Caco-2 (cell line): ENCODE results near the gene NUMA1. TPM values are rescaled to one million over a fixed set of nuclear protein-coding genes. Genes with fewer than 3 reads are reported as not detected.

Experiments used
- BruUV-seq: library from RNA; stranded (reverse); fragments of 400-500 nt; replicated peaks from 2 replicates; lab custom pipeline; 2021; lab: Mats Ljungman, UMichigan
- CTCF ChIA-PET: fragments of 300-600 bp; sonication (Branson Sonifier 250); formaldehyde crosslinking; loops from one replicate; lab custom pipeline; 2022; ENCODE audit warnings: antibody characterized with exemption; lab: Charles Lee
- POLR2A ChIA-PET: fragments of 300-600 bp; sonication (Branson Sonifier 250); formaldehyde crosslinking; loops from one replicate; lab custom pipeline; 2022; ENCODE audit warnings: antibody characterized with exemption; lab: Charles Lee
- DNase-seq, 2 experiments: peaks; one replicate each; pipeline versions ENCODE4 v3.0.0 to v3.0.0-alpha.2; 2020 to 2022
- H3K27me3 ChIP-seq: replicated peaks from 2 replicates; pipeline ENCODE4 v1.6.0; 2011; ENCODE audit warnings: low read length; ENCODE audit not compliant: control insufficient read depth, insufficient read depth
- H3K36me3 ChIP-seq: 2 replicates; pipeline ENCODE4 v1.5.1; 2011; ENCODE audit warnings: low read length; ENCODE audit not compliant: control insufficient read depth, insufficient read depth
- H3K4me1 ChIP-seq: fragments of 250-450 bp; sonication (Bioruptor Pico); 2 replicates; pipeline ENCODE4 v1.5.1; 2020; ENCODE audit warnings: mild to moderate bottlenecking
- H3K4me3 ChIP-seq: 2 replicates; pipeline ENCODE4 v1.5.1; 2011; ENCODE audit warnings: low read depth, mild to moderate bottlenecking, control low read depth, low read length
- H3K9me3 ChIP-seq: fragments of 250-450 bp; sonication (Bioruptor Pico); 2 replicates; pipeline ENCODE4 v1.5.1; 2020; ENCODE audit warnings: mild to moderate bottlenecking, moderate library complexity
- H3K27ac Mint-ChIP-seq: one replicate; pipeline ENCODE4 v1.8.0; 2022; ENCODE audit warnings: mixed read lengths; ENCODE audit not compliant: unreplicated experiment
- H3K27me3 Mint-ChIP-seq: one replicate; pipeline ENCODE4 v1.8.0; 2022; ENCODE audit warnings: mixed read lengths; ENCODE audit not compliant: insufficient read depth, unreplicated experiment
- H3K36me3 Mint-ChIP-seq: one replicate; pipeline ENCODE4 v1.8.0; 2022; ENCODE audit warnings: mild to moderate bottlenecking, mixed read lengths; ENCODE audit not compliant: insufficient read depth, unreplicated experiment
- H3K4me1 Mint-ChIP-seq: one replicate; pipeline ENCODE4 v1.8.0; 2022; ENCODE audit warnings: low read depth, mixed read lengths; ENCODE audit not compliant: unreplicated experiment
- H3K4me3 Mint-ChIP-seq: one replicate; pipeline ENCODE4 v1.8.0; 2022; ENCODE audit warnings: mild to moderate bottlenecking, moderate library complexity, mixed read lengths; ENCODE audit not compliant: unreplicated experiment
- H3K9me3 Mint-ChIP-seq: one replicate; pipeline ENCODE4 v1.8.0; 2022; ENCODE audit warnings: mixed read lengths; ENCODE audit not compliant: unreplicated experiment
- intact Hi-C: fragments of 100-400 bp; cut with micrococcal nuclease; formaldehyde crosslinking; loops from one replicate; pipeline ENCODE4 v1.10.0; 2022; ENCODE audit not compliant: unreplicated experiment
- total RNA-seq: library from RNA; stranded (reverse); gene quantifications from 2 replicates; pipeline ENCODE4 v1.2.3, GENCODE V29; 2022
- TF ChIP-seq, protein P1 (sequence below), 2 experiments: fragments of 200-600 bp in 1 of 2; IDR thresholded peaks; 1 replicate in 1 of 2; 2 replicates in 1 of 2; pipeline versions ENCODE4 v1.5.1 to v1.8.0; 2011 to 2022; ENCODE audit warnings: antibody characterized with exemption in 1 of 2, control low read depth in 1 of 2, inconsistent platforms in 1 of 2, low read depth in 1 of 2, low read length in 1 of 2, mild to moderate bottlenecking in 1 of 2, moderate library complexity in 1 of 2; ENCODE audit not compliant: insufficient read depth in 1 of 2, severe bottlenecking in 1 of 2, unreplicated experiment in 1 of 2

Gene NUMA1
- total RNA-seq, 1 experiment from 2014 or later, result 190 TPM

DNA sequence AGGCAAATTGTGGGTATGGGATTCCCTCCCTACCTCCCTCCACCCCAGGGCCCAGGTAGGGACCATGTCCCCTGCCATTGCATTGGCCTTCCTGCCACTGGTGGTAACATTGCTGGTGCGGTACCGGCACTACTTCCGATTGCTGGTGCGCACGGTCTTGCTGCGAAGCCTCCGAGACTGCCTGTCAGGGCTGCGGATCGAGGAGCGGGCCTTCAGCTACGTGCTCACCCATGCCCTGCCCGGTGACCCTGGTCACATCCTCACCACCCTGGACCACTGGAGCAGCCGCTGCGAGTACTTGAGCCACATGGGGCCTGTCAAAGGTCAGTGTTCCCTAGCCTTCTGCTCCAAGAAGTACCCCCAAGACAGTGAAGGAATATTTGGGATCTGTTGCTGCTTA lies 25.5 kb upstream of the NUMA1 start, which contains the start of gene TOMT:
TOMT (plus strand) TSS at position 37 of the 400 bp plus-strand sequence; CDS start at position 65, 28 bp downstream.
- CTCF ChIA-PET, result interaction anchor here (1.0 kb wide), 1 partner anchor 14 kb away, joined by 3 read pairs; no protein-coding TSS in a partner anchor
- H3K27ac Mint-ChIP-seq, result no peak within 1 kb of the TSS
- POLR2A ChIA-PET, result no interaction called here

DNA sequence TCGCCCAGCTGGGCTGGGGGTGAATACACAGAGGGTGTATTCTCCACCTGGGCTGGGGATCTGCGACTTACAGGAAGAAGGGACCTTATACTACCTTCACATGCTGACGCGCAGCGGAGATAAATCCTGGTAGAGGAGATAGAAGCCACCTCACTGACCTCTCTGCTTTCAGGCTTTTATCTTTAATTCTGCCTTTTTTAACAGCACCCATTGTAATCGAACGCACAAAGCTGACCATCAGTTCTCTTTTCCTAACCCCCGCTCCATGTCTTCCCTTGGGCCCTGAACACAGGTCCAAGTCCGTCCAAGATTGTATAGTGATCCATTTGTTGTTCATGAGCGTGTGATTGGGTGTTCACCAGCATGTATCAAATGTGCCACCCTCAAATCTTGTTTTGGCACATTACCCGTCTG lies 23.4 kb upstream of the NUMA1 start:
- Mint-ChIP-seq H3K9me3 (no peaks in the 10 kb centered on the region), H3K27ac (peak overlapping the region; percentile 98), H3K4me1 (peaks cover 26% of the 10 kb centered on the region), H3K27me3 (no peaks in the 10 kb centered on the region), H3K36me3 (peaks cover 42% of the 10 kb centered on the region), H3K4me3 (peak overlapping the region; percentile 97)
- CTCF ChIA-PET, result no interaction called here
- peak in 1 of 2 experiments; percentile 35 for DNase-seq
- peaks cover 18% of the 10 kb centered on the region for H3K4me1 ChIP-seq
- TF ChIP-seq, protein P1, sequence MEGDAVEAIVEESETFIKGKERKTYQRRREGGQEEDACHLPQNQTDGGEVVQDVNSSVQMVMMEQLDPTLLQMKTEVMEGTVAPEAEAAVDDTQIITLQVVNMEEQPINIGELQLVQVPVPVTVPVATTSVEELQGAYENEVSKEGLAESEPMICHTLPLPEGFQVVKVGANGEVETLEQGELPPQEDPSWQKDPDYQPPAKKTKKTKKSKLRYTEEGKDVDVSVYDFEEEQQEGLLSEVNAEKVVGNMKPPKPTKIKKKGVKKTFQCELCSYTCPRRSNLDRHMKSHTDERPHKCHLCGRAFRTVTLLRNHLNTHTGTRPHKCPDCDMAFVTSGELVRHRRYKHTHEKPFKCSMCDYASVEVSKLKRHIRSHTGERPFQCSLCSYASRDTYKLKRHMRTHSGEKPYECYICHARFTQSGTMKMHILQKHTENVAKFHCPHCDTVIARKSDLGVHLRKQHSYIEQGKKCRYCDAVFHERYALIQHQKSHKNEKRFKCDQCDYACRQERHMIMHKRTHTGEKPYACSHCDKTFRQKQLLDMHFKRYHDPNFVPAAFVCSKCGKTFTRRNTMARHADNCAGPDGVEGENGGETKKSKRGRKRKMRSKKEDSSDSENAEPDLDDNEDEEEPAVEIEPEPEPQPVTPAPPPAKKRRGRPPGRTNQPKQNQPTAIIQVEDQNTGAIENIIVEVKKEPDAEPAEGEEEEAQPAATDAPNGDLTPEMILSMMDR (IDR thresholded peaks at IDR 0.05; ENCODE audit: insufficient read depth in 1 of 2, low read depth in 1 of 2, low read length in 1 of 2, severe bottlenecking in 1 of 2, unreplicated experiment in 1 of 2), result no peak
- H3K36me3 ChIP-seq, result peaks cover 5% of the 10 kb centered on the region; the same call in 1 of the 2 replicates
- peak overlapping the region; percentile 19 for H3K4me3 ChIP-seq
- no peaks in the 10 kb centered on the region for H3K27me3 ChIP-seq
- intact Hi-C loops, result loop anchor here (1.0 to 2.0 kb wide), 5 partner anchors 9 to 311 kb away; partner anchors contain the start of genes ANAPC15, LRRC51 and NUMA1
- no peaks in the 10 kb centered on the region for H3K9me3 ChIP-seq
- BruUV-seq, result TSS peak; percentile 97
- POLR2A ChIA-PET, result interaction anchor here (0.5 to 1.0 kb wide), 2 partner anchors 9 to 119 kb away, joined by 3 read pairs; partner anchors contain the start of gene ANAPC15

More for the DNA sequence above, 25.5 kb upstream of the NUMA1 start, which contains the start of gene TOMT:
- H3K4me3 Mint-ChIP-seq, result no peak within 1 kb of the TSS
- TF ChIP-seq, protein P1 (IDR thresholded peaks at IDR 0.05; ENCODE audit: insufficient read depth in 1 of 2, low read depth in 1 of 2, low read length in 1 of 2, severe bottlenecking in 1 of 2, unreplicated experiment in 1 of 2), result no peak
- H3K4me1 ChIP-seq, result peaks cover 18% of the 10 kb centered on the region
- H3K9me3 Mint-ChIP-seq, result no peaks in the 10 kb centered on the region
- peak in 1 of 2 experiments; percentile 40 for DNase-seq
- H3K9me3 ChIP-seq, result no peaks in the 10 kb centered on the region
- intact Hi-C loops, result no loop called here
- H3K36me3 ChIP-seq, result peaks cover 7% of the 10 kb centered on the region
- no peaks in the 10 kb centered on the region for H3K27me3 ChIP-seq
- no peak within 1 kb of the TSS for H3K4me3 ChIP-seq
- peaks cover 33% of the 10 kb centered on the region for H3K36me3 Mint-ChIP-seq
- peaks cover 20% of the 10 kb centered on the region for H3K4me1 Mint-ChIP-seq
- no TSS peak for BruUV-seq
- no peaks in the 10 kb centered on the region for H3K27me3 Mint-ChIP-seq

DNA sequence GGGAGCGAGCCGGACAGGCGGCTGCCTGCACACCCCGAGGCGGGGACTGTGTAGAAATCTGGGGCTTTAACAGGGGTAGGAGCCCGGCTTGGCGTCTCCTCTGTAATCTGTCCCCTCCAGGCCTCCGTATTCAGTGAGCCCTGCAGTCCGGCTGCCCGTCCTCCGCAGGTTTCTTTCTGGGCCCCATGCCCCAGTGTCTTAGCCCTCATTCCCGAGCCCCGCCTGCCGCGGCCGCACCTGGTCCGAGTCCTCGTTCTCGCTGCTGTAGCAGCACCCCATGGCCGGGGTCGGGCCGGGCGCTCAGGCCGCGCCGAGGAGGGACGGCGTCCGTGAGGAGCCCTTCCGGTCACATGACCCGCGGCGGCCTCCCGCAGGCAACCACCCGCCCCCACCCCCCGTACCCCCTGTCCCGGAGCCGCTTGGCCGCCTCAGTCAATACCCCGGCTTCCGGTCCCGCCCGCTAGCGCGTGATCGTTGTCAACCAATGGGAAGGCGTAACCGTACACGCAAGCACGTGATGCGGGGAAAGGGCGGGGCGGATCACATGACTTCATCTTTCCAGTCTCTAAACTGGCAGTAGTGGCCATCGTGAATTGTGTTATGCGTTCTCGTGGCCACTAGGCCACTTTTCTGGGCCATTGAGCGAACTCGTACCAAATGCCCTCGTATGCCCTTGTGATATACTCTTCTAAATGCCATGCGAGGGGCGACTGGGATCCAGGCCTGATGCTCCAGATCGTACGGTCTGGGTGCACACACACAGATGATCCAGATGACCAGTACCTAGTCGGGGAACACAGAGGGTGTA lies 22.8 kb upstream of the NUMA1 start, which contains the start of gene LAMTOR1:
LAMTOR1 (minus strand) TSS at position 352 of the 808 bp plus-strand sequence; CDS start at position 279, 73 bp downstream.
- no peaks in the 10 kb centered on the region for H3K9me3 ChIP-seq
- intact Hi-C loops, result loop anchor here (1.0 to 2.0 kb wide), 5 partner anchors 9 to 311 kb away; partner anchors contain the start of genes ANAPC15, LRRC51 and NUMA1
- H3K4me3 ChIP-seq, result peak within 1 kb of the TSS; percentile 93
- H3K4me1 Mint-ChIP-seq, result peaks cover 26% of the 10 kb centered on the region
- ChIA-PET POLR2A (interaction anchor here (0.5 to 1.0 kb wide), 3 partner anchors 9 to 1032 kb away, joined by 3 to 4 read pairs (median 4); partner anchors contain the start of gene ANAPC15), CTCF (no interaction called here)
- no peaks in the 10 kb centered on the region for H3K9me3 Mint-ChIP-seq
- H3K27me3 ChIP-seq, result no peaks in the 10 kb centered on the region
- DNase-seq, result peak; percentile 100
- H3K36me3 ChIP-seq, result peaks cover 5% of the 10 kb centered on the region; the same call in 1 of the 2 replicates
- peak within 1 kb of the TSS; percentile 97 for H3K4me3 Mint-ChIP-seq
- peaks cover 47% of the 10 kb centered on the region for H3K36me3 Mint-ChIP-seq
- peak within 1 kb of the TSS; percentile 98 for H3K27ac Mint-ChIP-seq
- no peaks in the 10 kb centered on the region for H3K27me3 Mint-ChIP-seq
- TF ChIP-seq, protein P1 (IDR thresholded peaks at IDR 0.05; ENCODE audit: insufficient read depth in 1 of 2, low read depth in 1 of 2, low read length in 1 of 2, severe bottlenecking in 1 of 2, unreplicated experiment in 1 of 2), result peak; percentile 72 to 79
- BruUV-seq, result no TSS peak
- peaks cover 18% of the 10 kb centered on the region for H3K4me1 ChIP-seq
